GM12878 (cell line): Measurements from ENCODE around the gene LGI4. TPM values are rescaled to one million over a fixed set of nuclear protein-coding genes. Genes with fewer than 3 reads are reported as not detected.

Source experiments
- ATAC-seq: fragments of 200-7000 bp; cut with Tn5 transposase; 3 replicates; pipeline ENCODE4 v1.9.1; 2020; ENCODE audit warnings: mild to moderate bottlenecking, moderate library complexity
- BruUV-seq: library from RNA; stranded (reverse); fragments of 400-500 nt; replicated peaks from 2 replicates; lab custom pipeline; 2021; lab: Mats Ljungman, UMichigan
- CTCF ChIA-PET: fragments of 300-600 bp; sonication (Branson Sonifier 250); formaldehyde crosslinking; extraction: SDS; loops from one replicate; lab custom pipeline; 2021; ENCODE audit warnings: inconsistent platforms; lab: Yijun Ruan, JAX
- POLR2A ChIA-PET: fragments of 350-600 bp; formaldehyde crosslinking; extraction: SDS; loops from one replicate; lab custom pipeline; 2021; ENCODE audit warnings: inconsistent platforms; lab: Charles Lee
- RAD21 ChIA-PET: fragments of 300-600 bp; sonication (Branson Sonifier 250); formaldehyde crosslinking; loops from one replicate; lab custom pipeline; 2023; ENCODE audit warnings: antibody characterized with exemption; ENCODE audit not compliant: unreplicated experiment; lab: Charles Lee
- SMC1A ChIA-PET: fragments of 300-600 bp; sonication (Branson Sonifier 250); formaldehyde crosslinking; loops from one replicate; lab custom pipeline; 2023; ENCODE audit not compliant: unreplicated experiment, uncharacterized antibody; lab: Charles Lee
- DNase-seq: peaks from one replicate; pipeline ENCODE4 v3.0.0-alpha.2; 2011; ENCODE audit warnings: low read depth, low spot score
- FAIRE-seq: peaks from 3 replicates; lab custom pipeline; 2011; peaks lifted over from hg19 to GRCh38; lab: Jason Lieb, UNC
- H2AFZ ChIP-seq: 2 replicates; pipeline ENCODE4 v1.6.0; 2011; ENCODE audit warnings: low read depth, low read length, control low read depth; ENCODE audit not compliant: control insufficient read depth
- H3K27ac ChIP-seq: 2 replicates; pipeline ENCODE4 v1.5.1; 2011; ENCODE audit warnings: control low read depth; ENCODE audit not compliant: control insufficient read depth, insufficient read depth
- H3K27me3 ChIP-seq, 2 experiments: replicated peaks in 1 of 2; 2 replicates each; pipeline versions ENCODE4 v1.6.0 to v1.6.1; 2011; ENCODE audit warnings: low read length in 1 of 2; ENCODE audit not compliant: control insufficient read depth in 2 of 2, insufficient read depth in 2 of 2
- H3K36me3 ChIP-seq, 2 experiments: 2 replicates each; pipeline ENCODE4 v1.5.1; 2011; ENCODE audit warnings: low read length in 1 of 2; ENCODE audit not compliant: control insufficient read depth in 2 of 2, insufficient read depth in 2 of 2
- H3K4me1 ChIP-seq: 2 replicates; pipeline ENCODE4 v1.6.1; 2011; ENCODE audit warnings: mild to moderate bottlenecking, low read length, moderate library complexity, mixed read lengths; ENCODE audit not compliant: control insufficient read depth, insufficient read depth
- H3K4me2 ChIP-seq: 2 replicates; pipeline ENCODE4 v1.6.0; 2011; ENCODE audit warnings: control low read depth; ENCODE audit not compliant: control insufficient read depth, insufficient read depth
- H3K4me3 ChIP-seq: fragments of 200-600 bp; sonication (generic); 2 replicates; pipeline ENCODE4 v1.5.1; 2016
- H3K79me2 ChIP-seq: 2 replicates; pipeline ENCODE4 v1.6.0; 2011; ENCODE audit warnings: low read length; ENCODE audit not compliant: control insufficient read depth, insufficient read depth
- H3K9ac ChIP-seq: 2 replicates; pipeline ENCODE4 v1.8.0; 2011; ENCODE audit warnings: low read length, control low read depth, mixed read lengths; ENCODE audit not compliant: control insufficient read depth, insufficient read depth
- H3K9me3 ChIP-seq: replicated peaks from 3 replicates; pipeline ENCODE4 v1.5.1; 2011; ENCODE audit warnings: mild to moderate bottlenecking, low read length; ENCODE audit not compliant: control insufficient read depth, insufficient read depth
- H4K20me1 ChIP-seq: 2 replicates; pipeline ENCODE4 v1.6.0; 2011; ENCODE audit not compliant: control insufficient read depth, insufficient read depth
- CHD4 ChIP-seq: fragments of 200-600 bp; sonication (generic); IDR thresholded peaks from 2 replicates; pipeline ENCODE4 v1.6.1; 2016; ENCODE audit warnings: mild to moderate bottlenecking
- EP300 ChIP-seq, 2 experiments: fragments of 150-350 bp in 1 of 2; IDR thresholded peaks; 2 replicates each; pipeline ENCODE4 v1.6.1; 2011 to 2012; ENCODE audit warnings: low read depth in 2 of 2, low read length in 2 of 2, borderline replicate concordance in 1 of 2, improper control_type of control experiment in 1 of 2, inconsistent platforms in 1 of 2; ENCODE audit not compliant: control insufficient read depth in 1 of 2
- HSF1 ChIP-seq: fragments of 150-350 bp; IDR thresholded peaks from 2 replicates; pipeline ENCODE4 v1.6.1; 2014; ENCODE audit warnings: mild to moderate bottlenecking, low read depth, low read length
- IKZF1 ChIP-seq: fragments of 450-650 bp; conservative IDR thresholded peaks from 2 replicates; pipeline ENCODE4 v1.6.1; 2017; ENCODE audit warnings: antibody characterized with exemption, mild to moderate bottlenecking
- IKZF2 ChIP-seq, 2 experiments: fragments of 450-650 bp; IDR thresholded peaks; 2 replicates each; pipeline ENCODE4 v1.6.1; 2017; ENCODE audit warnings: mild to moderate bottlenecking in 2 of 2, moderate library complexity in 2 of 2
- JUNB ChIP-seq: IDR thresholded peaks from 2 replicates; pipeline ENCODE4 v1.6.1; 2016; ENCODE audit warnings: antibody characterized with exemption, mild to moderate bottlenecking
- MEF2B ChIP-seq: fragments of 450-650 bp; IDR thresholded peaks from 2 replicates; pipeline ENCODE4 v1.6.1; 2018; ENCODE audit warnings: mild to moderate bottlenecking, moderate library complexity; ENCODE audit not compliant: partially characterized antibody, poor library complexity, severe bottlenecking
- MLLT1 ChIP-seq: fragments of 450-650 bp; IDR thresholded peaks from 2 replicates; pipeline ENCODE4 v1.6.1; 2016; ENCODE audit warnings: mild to moderate bottlenecking
- MTA2 ChIP-seq: fragments of 450-650 bp; IDR thresholded peaks from 2 replicates; pipeline ENCODE4 v1.6.1; 2016; ENCODE audit warnings: low read depth, mild to moderate bottlenecking, moderate library complexity
- NBN ChIP-seq: fragments of 450-650 bp; IDR thresholded peaks from 2 replicates; pipeline ENCODE4 v1.6.1; 2016
- NR2F1 ChIP-seq: fragments of 450-650 bp; conservative IDR thresholded peaks from 2 replicates; pipeline ENCODE4 v1.6.1; 2017; ENCODE audit warnings: mild to moderate bottlenecking
- RELB ChIP-seq: fragments of 450-650 bp; IDR thresholded peaks from 2 replicates; pipeline ENCODE4 v1.6.1; 2017; ENCODE audit warnings: low read depth, mild to moderate bottlenecking, moderate library complexity
- STAT3 ChIP-seq: IDR thresholded peaks from 2 replicates; pipeline ENCODE4 v1.6.1; 2011; ENCODE audit warnings: low read depth, low read length, improper control_type of control experiment
- TAF1 ChIP-seq: IDR thresholded peaks from 2 replicates; pipeline ENCODE4 v1.6.1; 2011; ENCODE audit warnings: mild to moderate bottlenecking, low read depth, low read length, borderline replicate concordance
- TBL1XR1 ChIP-seq: IDR thresholded peaks from 2 replicates; pipeline ENCODE4 v1.6.1; 2012; ENCODE audit warnings: low read depth, low read length, improper control_type of control experiment
- ZNF207 ChIP-seq: fragments of 450-650 bp; IDR thresholded peaks from 2 replicates; pipeline ENCODE4 v1.6.1; 2014; ENCODE audit warnings: antibody characterized with exemption, mild to moderate bottlenecking, borderline replicate concordance
- WGBS: methylation state at CpG from one replicate; pipeline ENCODE4 v1.1.6; 2016; ENCODE audit warnings: low lambda C conversion rate; ENCODE audit not compliant: insufficient replicate concordance, insufficient coverage; ENCODE audit errors: missing lambda C conversion rate; 5-methylcytosine and 5-hydroxymethylcytosine counted together
- in situ Hi-C: fragments of 300-500 bp; cut with MboI; formaldehyde crosslinking; loops from 9 replicates; pipeline ENCODE4 v1.14.3; 2018; ENCODE audit warnings: mixed read lengths
- intact Hi-C: fragments of 100-400 bp; cut with micrococcal nuclease; formaldehyde crosslinking; loops from one replicate; pipeline ENCODE4 v1.14.2; 2022; ENCODE audit not compliant: unreplicated experiment
- polyA plus RNA-seq, 11 experiments: library from polyadenylated mRNA; depleted of rRNA in 4 of 11; unstranded in 6 of 11; stranded (reverse) in 5 of 11; fragments of >200 nt; fragmentation: Nextera tagmentation in 4 of 11; fragmentation: Illumina TruSeq in 1 of 11; extraction: Ambion mirVana in 4 of 11; extraction: Trizol in 1 of 11; gene quantifications; 1 replicate in 1 of 11; 2 replicates in 10 of 11; pipeline versions ENCODE4 v1.2.1 to v1.2.3, GENCODE V29; 2011 to 2016; ENCODE audit warnings: inconsistent platforms in 2 of 11, missing spikeins in 2 of 11, low read depth in 1 of 11
- total RNA-seq, 4 experiments: library from RNA; depleted of rRNA in 3 of 4; stranded (reverse); fragments of >200 nt in 3 of 4; fragmentation: Illumina TruSeq in 1 of 4; extraction: Trizol in 1 of 4; gene quantifications; 2 replicates each; pipeline versions ENCODE4 v1.2.1 to v1.2.3, GENCODE V29; 2013 to 2021
- TF ChIP-seq, protein P1 (sequence below): IDR thresholded peaks from 2 replicates; pipeline ENCODE4 v1.6.1; 2012; ENCODE audit warnings: low read depth, low read length, improper control_type of control experiment

The LGI4 gene
- total and polyA plus RNA-seq, 10 of the 15 experiments (the other 5 are each of a cell fraction or from before 2014, with no cell fraction given): 0.11 TPM; not detected in 9

GRCh38 chr19:35136977-35137702 is 2.3 kb upstream of the LGI4 start:
- 12% methylated on average over 9 of the region's 9 CpGs for WGBS
- peaks cover 11% of the 10 kb centered on the region for H3K4me1 ChIP-seq
- ATAC-seq (no peak), DNase-seq (no peak), FAIRE-seq (no peak)
- BruUV-seq: no TSS peak
- H3K79me2 ChIP-seq: no peaks in the 10 kb centered on the region
- intact Hi-C loops: loop anchor here (10.0 kb wide), 1 partner anchor 162 kb away; no protein-coding TSS in a partner anchor
- H3K4me2 ChIP-seq: no peak overlapping the region
- SMC1A ChIA-PET: interaction anchor here (0.6 to 3.8 kb wide), 9 partner anchors 9 to 119 kb away, joined by 3 to 30 read pairs (median 7); partner anchors contain the start of gene FXYD3
- H3K27me3 ChIP-seq: peaks cover 0 to 1% of the 10 kb centered on the region in 2 experiments; a peak in 1 of 4 replicates
- H4K20me1 ChIP-seq: no peaks in the 10 kb centered on the region
- POLR2A ChIA-PET: interaction anchor here (1.2 kb wide), 1 partner anchor 13 kb away, joined by 6 read pairs; no protein-coding TSS in a partner anchor
- H3K9ac ChIP-seq: no peak overlapping the region
- in situ Hi-C loops: loop anchor here (5.0 kb wide), 1 partner anchor 70 kb away; no protein-coding TSS in a partner anchor
- CTCF ChIA-PET: interaction anchor here (0.6 to 5.0 kb wide), 24 partner anchors 10 to 382 kb away, joined by 3 to 75 read pairs (median 4); partner anchors contain the start of genes FXYD3 and FXYD5
- no peaks in the 10 kb centered on the region for H3K36me3 ChIP-seq
- H2AFZ ChIP-seq: no peak overlapping the region
- H3K4me3 ChIP-seq: no peak overlapping the region
- RAD21 ChIA-PET: interaction anchor here (1.0 to 3.0 kb wide), 5 partner anchors 13 to 93 kb away, joined by 3 to 30 read pairs (median 5); no protein-coding TSS in a partner anchor
- H3K9me3 ChIP-seq: no peaks in the 10 kb centered on the region
- H3K27ac ChIP-seq: no peak overlapping the region
- TF ChIP-seq RELB (peak; percentile 40; the same call in 1 of the 2 replicates), MEF2B (peak; percentile 12), JUNB (no peak), NR2F1 (0 out of 2 replicates have a peak, but pooled peaks have one; percentile 14), CHD4 (no peak), NBN (peak; percentile 79; the same call in 1 of the 2 replicates), STAT3 (no peak), ZNF207 (no peak), TBL1XR1 (no peak), EP300 (IDR thresholded peaks at IDR 0.05; ENCODE audit: borderline replicate concordance in 1 of 2, control insufficient read depth in 1 of 2, low read depth in 2 of 2, low read length in 2 of 2) (0 out of 4 replicates have a peak, but pooled peaks of 1 of the 2 experiments have one; percentile 23), MLLT1 (peak; percentile 59), TAF1 (no peak), MTA2 (peak; percentile 42; the same call in 1 of the 2 replicates), HSF1 (no peak), IKZF2 (IDR thresholded peaks at IDR 0.05) (peak in 1 of 2 experiments; percentile 56; a peak in 1 of 4 replicates), IKZF1 (peak; percentile 61)
- TF ChIP-seq, protein P1, sequence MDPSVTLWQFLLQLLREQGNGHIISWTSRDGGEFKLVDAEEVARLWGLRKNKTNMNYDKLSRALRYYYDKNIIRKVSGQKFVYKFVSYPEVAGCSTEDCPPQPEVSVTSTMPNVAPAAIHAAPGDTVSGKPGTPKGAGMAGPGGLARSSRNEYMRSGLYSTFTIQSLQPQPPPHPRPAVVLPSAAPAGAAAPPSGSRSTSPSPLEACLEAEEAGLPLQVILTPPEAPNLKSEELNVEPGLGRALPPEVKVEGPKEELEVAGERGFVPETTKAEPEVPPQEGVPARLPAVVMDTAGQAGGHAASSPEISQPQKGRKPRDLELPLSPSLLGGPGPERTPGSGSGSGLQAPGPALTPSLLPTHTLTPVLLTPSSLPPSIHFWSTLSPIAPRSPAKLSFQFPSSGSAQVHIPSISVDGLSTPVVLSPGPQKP: no peak
